Sigmoid colon (tissue), 7 donors: ENCODE data around the gene PCYOX1L. TPM values are rescaled to one million over a fixed set of nuclear protein-coding genes. Genes with fewer than 3 reads are reported as not detected.

Source experiments
- DNase-seq: peaks from one replicate; pipeline ENCODE4 v3.0.0-alpha.2; 2019
- H3K27ac ChIP-seq, 4 donors: fragments of 200-600 bp; sonication (generic); one replicate each; pipeline ENCODE4 v1.5.1; 2016 to 2019; ENCODE audit warnings: mild to moderate bottlenecking in 1 of 4
- H3K27me3 ChIP-seq, 3 donors: fragments of 200-600 bp; sonication (generic); one replicate each; pipeline ENCODE4 v1.5.1; 2019; ENCODE audit warnings: mild to moderate bottlenecking in 1 of 3
- H3K36me3 ChIP-seq, 4 donors: fragments of 200-600 bp; sonication (generic); one replicate each; pipeline ENCODE4 v1.5.1; 2016 to 2019
- H3K4me1 ChIP-seq, 4 donors: fragments of 200-600 bp; sonication (generic); one replicate each; pipeline ENCODE4 v1.5.1; 2017 to 2019
- H3K4me3 ChIP-seq, 4 donors: fragments of 200-600 bp; sonication (generic); one replicate each; pipeline ENCODE4 v1.5.1; 2017 to 2019; ENCODE audit warnings: mild to moderate bottlenecking in 2 of 4, moderate library complexity in 1 of 4
- H3K9me3 ChIP-seq, 4 donors: fragments of 200-600 bp in 3 of 4; sonication (generic) in 3 of 4; one replicate each; pipeline versions ENCODE4 v1.5.1 to v1.6.1; 2013 to 2019
- EP300 ChIP-seq, 4 donors: sonication (generic); formaldehyde crosslinking; IDR thresholded peaks; one replicate each; pipeline ENCODE4 v1.6.1; 2017; ENCODE audit warnings: antibody characterized with exemption in 4 of 4
- POLR2A ChIP-seq, 2 donors: fragments of 450-650 bp; IDR thresholded peaks; one replicate each; pipeline ENCODE4 v1.6.1; 2016; ENCODE audit warnings: antibody characterized with exemption in 2 of 2, mild to moderate bottlenecking in 2 of 2, moderate library complexity in 2 of 2
- POLR2AphosphoS5 ChIP-seq, 4 donors: sonication (generic); formaldehyde crosslinking; IDR thresholded peaks; one replicate each; pipeline ENCODE4 v1.6.1; 2017; ENCODE audit warnings: antibody characterized with exemption in 4 of 4
- WGBS, 2 donors: extraction: QIAGEN DNeasy Blood & Tissue Kit; methylation state at CpG; one replicate each; pipeline ENCODE4 v1.1.7; 2013; 5-methylcytosine and 5-hydroxymethylcytosine counted together
- intact Hi-C: fragments of 100-400 bp; cut with DNase I; formaldehyde crosslinking; loops from one replicate; pipeline ENCODE4 v1.15.1; 2023
- polyA plus RNA-seq, 3 donors: library from polyadenylated mRNA; stranded (reverse); fragments of 200-250 nt; gene quantifications; one replicate each; pipeline ENCODE4 v1.2.3, GENCODE V29; 2013
- total RNA-seq, 4 donors: library from RNA; depleted of rRNA; stranded (reverse); fragments of >200 nt; gene quantifications; one replicate each; pipeline ENCODE4 v1.1.0, GENCODE V29; 2016
- TF ChIP-seq, protein P1 (sequence below), 4 experiments: fragments of 450-650 bp in 3 of 4; fragments of 200-600 bp in 1 of 4; IDR thresholded peaks; one replicate each; pipeline ENCODE4 v1.5.1; 2016 to 2019; ENCODE audit warnings: antibody characterized with exemption in 4 of 4, mild to moderate bottlenecking in 3 of 4, moderate library complexity in 2 of 4
- donor health status: healthy with polysubstance abuse.
- donor health status: Bipolar disorder and iron deficiency.
- donor health status: healthy.

Gene PCYOX1L
- total and polyA plus RNA-seq, 7 donors = 0.69 to 7.4 (median 3.3) TPM

DNA sequence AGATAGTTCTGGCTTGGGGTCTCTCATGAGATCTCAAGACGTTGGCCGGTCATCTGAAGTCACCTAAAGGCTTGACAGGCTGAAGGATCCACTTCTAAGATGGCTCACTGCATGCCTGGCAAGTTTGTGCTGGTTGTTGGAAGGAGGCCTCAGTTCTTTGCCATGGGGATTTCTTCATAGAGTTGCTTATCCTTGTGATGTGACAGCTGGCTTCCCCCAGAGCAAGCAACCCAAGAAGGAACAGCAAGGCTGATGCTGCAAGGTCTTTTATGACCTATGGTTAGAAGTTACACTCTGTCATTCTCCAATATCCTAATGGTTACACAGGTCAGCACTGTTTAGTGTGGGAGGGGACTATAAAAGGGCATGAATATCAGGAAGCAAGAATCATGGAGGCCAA, 33.2 kb upstream of the PCYOX1L start:
- Histone ChIP-seq H3K36me3 (no peaks in the 10 kb centered on the region), H3K4me3 (no peak overlapping the region), H3K9me3 (no peaks in the 10 kb centered on the region), H3K4me1 (peaks cover 0 to 20% (median 12%) of the 10 kb centered on the region in 4 donors), H3K27ac (no peak overlapping the region), H3K27me3 (no peaks in the 10 kb centered on the region)
- DNase-seq = no peak
- intact Hi-C loops = no loop called here
- no peak for TF ChIP-seq EP300 (IDR thresholded peaks at IDR 0.05)
- TF ChIP-seq, protein P1, sequence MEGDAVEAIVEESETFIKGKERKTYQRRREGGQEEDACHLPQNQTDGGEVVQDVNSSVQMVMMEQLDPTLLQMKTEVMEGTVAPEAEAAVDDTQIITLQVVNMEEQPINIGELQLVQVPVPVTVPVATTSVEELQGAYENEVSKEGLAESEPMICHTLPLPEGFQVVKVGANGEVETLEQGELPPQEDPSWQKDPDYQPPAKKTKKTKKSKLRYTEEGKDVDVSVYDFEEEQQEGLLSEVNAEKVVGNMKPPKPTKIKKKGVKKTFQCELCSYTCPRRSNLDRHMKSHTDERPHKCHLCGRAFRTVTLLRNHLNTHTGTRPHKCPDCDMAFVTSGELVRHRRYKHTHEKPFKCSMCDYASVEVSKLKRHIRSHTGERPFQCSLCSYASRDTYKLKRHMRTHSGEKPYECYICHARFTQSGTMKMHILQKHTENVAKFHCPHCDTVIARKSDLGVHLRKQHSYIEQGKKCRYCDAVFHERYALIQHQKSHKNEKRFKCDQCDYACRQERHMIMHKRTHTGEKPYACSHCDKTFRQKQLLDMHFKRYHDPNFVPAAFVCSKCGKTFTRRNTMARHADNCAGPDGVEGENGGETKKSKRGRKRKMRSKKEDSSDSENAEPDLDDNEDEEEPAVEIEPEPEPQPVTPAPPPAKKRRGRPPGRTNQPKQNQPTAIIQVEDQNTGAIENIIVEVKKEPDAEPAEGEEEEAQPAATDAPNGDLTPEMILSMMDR (IDR thresholded peaks at IDR 0.05) = no peak
- no peak for TF ChIP-seq POLR2A (IDR thresholded peaks at IDR 0.05)
- TF ChIP-seq POLR2AphosphoS5 (IDR thresholded peaks at IDR 0.05) = no peak
- 92 to 95% methylated on average over 2 of the region's 2 CpGs for WGBS, 2 donors

DNA sequence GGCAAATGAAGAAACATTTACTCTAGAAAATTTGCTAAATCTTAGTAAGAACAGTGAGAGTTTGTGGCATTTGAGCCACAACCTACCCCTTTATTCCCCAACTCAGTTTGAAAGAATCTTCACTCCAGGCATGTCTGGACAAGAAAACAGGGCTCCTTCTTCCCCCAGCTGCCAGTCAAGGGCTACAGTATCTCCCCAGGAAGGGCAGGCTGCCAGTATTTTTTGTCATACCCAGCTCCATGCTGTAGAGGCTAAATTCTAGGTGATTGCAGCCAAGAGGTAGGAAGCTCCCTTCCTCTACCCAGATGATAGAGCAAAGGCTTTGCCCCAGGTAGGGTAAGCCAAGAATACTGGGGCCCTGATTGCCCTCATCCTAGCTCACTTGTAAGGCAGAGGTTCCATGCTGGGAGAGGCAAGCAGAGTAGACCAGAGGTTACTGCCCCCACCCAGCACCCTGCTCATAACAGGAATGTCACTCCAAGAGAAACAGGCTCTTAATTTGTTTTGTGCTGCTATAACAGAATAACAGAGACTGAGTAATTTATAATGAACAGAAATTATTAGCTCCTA, 32.6 kb upstream of the PCYOX1L start:
- TF ChIP-seq POLR2AphosphoS5 (IDR thresholded peaks at IDR 0.05) (no peak), POLR2A (IDR thresholded peaks at IDR 0.05) (no peak), EP300 (IDR thresholded peaks at IDR 0.05) (no peak)
- TF ChIP-seq, protein P1 (IDR thresholded peaks at IDR 0.05) = no peak
- H3K36me3 ChIP-seq = peaks cover 0 to 4% (median 0%) of the 10 kb centered on the region in 4 donors
- H3K9me3 ChIP-seq = no peaks in the 10 kb centered on the region
- DNase-seq = no peak
- peaks cover 0 to 18% (median 11%) of the 10 kb centered on the region in 4 donors for H3K4me1 ChIP-seq
- H3K4me3 ChIP-seq = no peak overlapping the region
- no peak overlapping the region for H3K27ac ChIP-seq
- H3K27me3 ChIP-seq = no peaks in the 10 kb centered on the region
- intact Hi-C loops = no loop called here

DNA sequence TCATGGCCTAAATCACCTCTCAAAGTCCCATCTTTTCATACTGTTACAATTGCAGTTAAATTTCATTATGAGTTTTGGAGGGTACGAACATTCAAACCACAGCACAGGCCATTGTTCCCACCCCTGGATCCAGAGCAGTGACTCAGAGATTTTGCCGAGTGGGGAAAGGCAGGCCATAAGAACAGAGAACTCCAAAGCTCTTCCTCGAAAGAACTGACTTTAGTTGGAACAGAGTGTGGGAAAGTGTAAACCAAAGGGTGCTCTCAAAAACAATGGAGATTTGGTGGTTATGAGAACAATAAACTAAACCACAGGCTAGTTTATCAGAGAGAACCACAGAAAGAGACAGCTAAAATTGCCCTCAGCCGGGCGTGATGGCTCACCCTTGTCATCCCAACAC, 32.0 kb upstream of the PCYOX1L start:
- DNase-seq = no peak
- Histone ChIP-seq H3K4me3 (no peak overlapping the region), H3K9me3 (no peaks in the 10 kb centered on the region), H3K4me1 (peaks cover 0 to 12% (median 5%) of the 10 kb centered on the region in 4 donors), H3K36me3 (peaks cover 0 to 5% (median 0%) of the 10 kb centered on the region in 4 donors), H3K27me3 (no peaks in the 10 kb centered on the region), H3K27ac (no peak overlapping the region)
- 90 to 91% methylated on average over 5 of the region's 5 CpGs for WGBS, 2 donors
- intact Hi-C loops = no loop called here
- TF ChIP-seq POLR2AphosphoS5 (IDR thresholded peaks at IDR 0.05) (no peak), POLR2A (IDR thresholded peaks at IDR 0.05) (no peak), EP300 (IDR thresholded peaks at IDR 0.05) (no peak)
- TF ChIP-seq, protein P1 (IDR thresholded peaks at IDR 0.05) = no peak

DNA sequence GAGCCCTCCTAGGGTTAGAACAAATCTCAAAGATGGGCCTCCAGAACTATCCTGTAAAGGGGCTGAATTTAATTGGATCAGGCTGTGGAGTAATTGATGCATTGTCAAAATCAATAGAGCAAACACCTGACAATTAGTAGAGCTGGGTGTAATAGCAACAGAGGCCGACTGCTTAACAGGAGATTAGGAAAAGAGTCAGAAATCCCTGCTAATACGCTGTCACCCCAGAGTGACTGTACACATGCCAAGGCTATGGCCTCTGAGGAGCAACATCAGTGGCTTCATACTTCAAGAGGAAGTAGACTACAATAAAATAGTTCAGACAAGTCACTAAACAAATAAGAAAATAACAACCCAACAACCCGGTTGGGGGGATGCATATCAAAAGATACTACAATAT, 31.2 kb upstream of the PCYOX1L start:
- DNase-seq = no peak
- intact Hi-C loops = no loop called here
- H3K4me3 ChIP-seq = no peak overlapping the region
- TF ChIP-seq EP300 (IDR thresholded peaks at IDR 0.05) (no peak), POLR2A (IDR thresholded peaks at IDR 0.05) (no peak), POLR2AphosphoS5 (IDR thresholded peaks at IDR 0.05) (no peak)
- TF ChIP-seq, protein P1 (IDR thresholded peaks at IDR 0.05) = no peak
- no peaks in the 10 kb centered on the region for H3K27me3 ChIP-seq
- H3K27ac ChIP-seq = no peak overlapping the region
- 27 to 77% methylated on average over 3 of the region's 3 CpGs for WGBS, 2 donors
- H3K9me3 ChIP-seq = no peaks in the 10 kb centered on the region
- peaks cover 0 to 7% (median 0%) of the 10 kb centered on the region in 4 donors for H3K4me1 ChIP-seq
- H3K36me3 ChIP-seq = peaks cover 0 to 5% (median 0%) of the 10 kb centered on the region in 4 donors

DNA sequence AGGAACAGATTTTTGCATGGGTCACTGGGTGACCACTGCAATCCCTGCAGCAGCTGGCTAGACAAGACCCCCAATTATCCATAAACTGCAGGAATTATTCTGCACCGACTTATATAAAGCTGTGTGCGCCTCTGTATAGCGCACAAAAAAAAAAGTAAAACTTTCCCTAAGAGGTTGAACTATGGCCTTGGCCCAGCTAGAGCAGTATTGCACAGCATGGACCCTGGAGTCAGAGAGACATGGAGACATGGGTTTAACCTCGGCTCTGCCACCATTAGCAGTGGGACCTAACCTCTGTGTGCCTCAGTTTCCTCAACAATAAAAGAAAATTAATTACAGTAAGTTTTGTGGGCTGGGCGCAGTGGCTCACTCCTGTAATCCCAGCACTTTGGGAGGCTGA, 29.7 kb upstream of the PCYOX1L start:
- H3K36me3 ChIP-seq = peaks cover 0 to 5% (median 0%) of the 10 kb centered on the region in 4 donors
- H3K4me1 ChIP-seq = no peaks in the 10 kb centered on the region
- no peak overlapping the region for H3K27ac ChIP-seq
- H3K27me3 ChIP-seq = no peaks in the 10 kb centered on the region
- no peak overlapping the region for H3K4me3 ChIP-seq
- DNase-seq = no peak
- WGBS, 2 donors = 94 to 96% methylated on average over 5 of the region's 5 CpGs
- H3K9me3 ChIP-seq = no peaks in the 10 kb centered on the region
- intact Hi-C loops = no loop called here
- TF ChIP-seq POLR2A (IDR thresholded peaks at IDR 0.05) (no peak), POLR2AphosphoS5 (IDR thresholded peaks at IDR 0.05) (no peak), EP300 (IDR thresholded peaks at IDR 0.05) (no peak)
- TF ChIP-seq, protein P1 (IDR thresholded peaks at IDR 0.05) = no peak
